Left lung (tissue), 10 donors: ENCODE results near the gene HOXA9. TPM values are rescaled to one million over a fixed set of nuclear protein-coding genes. Genes with fewer than 3 reads are reported as not detected.
A peak's percentile ranks its signal among the peaks of the same experiment; 100 is the strongest.

Experiments used
- ATAC-seq: fragments of 200-7000 bp; cut with Tn5 transposase; one replicate; pipeline ENCODE4 v1.9.1; 2020; ENCODE audit warnings: moderate library complexity
- DNase-seq, 4 donors: peaks; one replicate each; pipeline ENCODE4 v3.0.0-alpha.2; 2013 to 2020
- H3K27ac ChIP-seq, 2 donors: fragments of 200-600 bp; sonication (generic) in 1 of 2; one replicate each; pipeline versions ENCODE4 v1.5.0 to v1.8.0; 2020 to 2021
- H3K27me3 ChIP-seq, 2 donors: fragments of 200-600 bp; sonication (generic) in 1 of 2; one replicate each; pipeline versions ENCODE4 v1.5.0 to v1.8.0; 2020 to 2021
- H3K36me3 ChIP-seq, 2 donors: fragments of 200-600 bp; sonication (generic) in 1 of 2; one replicate each; pipeline versions ENCODE4 v1.5.0 to v1.8.0; 2020 to 2021
- H3K4me1 ChIP-seq, 2 donors: fragments of 200-600 bp; one replicate each; pipeline ENCODE4 v1.8.0; 2021
- H3K4me3 ChIP-seq, 2 donors: fragments of 200-600 bp; sonication (generic) in 1 of 2; one replicate each; pipeline versions ENCODE4 v1.5.0 to v1.8.0; 2020 to 2021; ENCODE audit warnings: mild to moderate bottlenecking in 1 of 2
- H3K9me3 ChIP-seq, 2 donors: fragments of 200-600 bp; sonication (generic) in 1 of 2; one replicate each; pipeline versions ENCODE4 v1.5.0 to v1.8.0; 2020 to 2021
- CTCF ChIP-seq, 2 donors: fragments of 200-600 bp; sonication (generic) in 1 of 2; IDR thresholded peaks; one replicate each; pipeline versions ENCODE4 v1.5.0 to v1.8.0; 2021; ENCODE audit warnings: antibody characterized with exemption in 2 of 2
- intact Hi-C, 2 donors: fragments of 100-400 bp; cut with DNase I; formaldehyde crosslinking; loops; one replicate each; pipeline versions ENCODE4 v1.11.2 to v1.14.2; 2022
- polyA plus RNA-seq, 6 donors: library from polyadenylated mRNA; unstranded; fragments of 120-200 nt; gene quantifications; one replicate each; pipeline ENCODE4 v1.2.1, GENCODE V29; 2013; ENCODE audit not compliant: insufficient read length in 6 of 6
- total RNA-seq, 2 donors: library from RNA; stranded (reverse); fragmentation: NEBNext Ultra II Directional; extraction: Animal tissue kit (Norgen Biotek cat#: 25700); gene quantifications; one replicate each; pipeline ENCODE4 v1.2.1, GENCODE V29; 2021
- donor health status: DM: no; HTN: yes; CAD: no.
- donor health status: DM: no; HTN: no; CAD: no.

The HOXA9 gene
- total and polyA plus RNA-seq, 8 donors: 0.38 to 1.4 (median 0.57) TPM

GRCh38 chr7:27204851-27205322, 39.5 kb upstream of the HOXA9 start:
- no peaks in the 10 kb centered on the region for H3K9me3 ChIP-seq
- intact Hi-C loops: loop anchor here in 1 of 2 donors (5.0 kb wide), 1 partner anchor 722 kb away; no protein-coding TSS in a partner anchor
- H3K27ac ChIP-seq: no peak overlapping the region
- no peak for TF ChIP-seq CTCF (IDR thresholded peaks at IDR 0.05)
- peak in 1 of 4 donors; percentile 82 for DNase-seq
- no peak overlapping the region for H3K4me3 ChIP-seq
- peak; percentile 10 for ATAC-seq
- peaks cover 0 to 39% of the 10 kb centered on the region in 2 donors for H3K4me1 ChIP-seq
- peaks cover 93 to 99% of the 10 kb centered on the region in 2 donors for H3K27me3 ChIP-seq
- H3K36me3 ChIP-seq: no peaks in the 10 kb centered on the region

DNA sequence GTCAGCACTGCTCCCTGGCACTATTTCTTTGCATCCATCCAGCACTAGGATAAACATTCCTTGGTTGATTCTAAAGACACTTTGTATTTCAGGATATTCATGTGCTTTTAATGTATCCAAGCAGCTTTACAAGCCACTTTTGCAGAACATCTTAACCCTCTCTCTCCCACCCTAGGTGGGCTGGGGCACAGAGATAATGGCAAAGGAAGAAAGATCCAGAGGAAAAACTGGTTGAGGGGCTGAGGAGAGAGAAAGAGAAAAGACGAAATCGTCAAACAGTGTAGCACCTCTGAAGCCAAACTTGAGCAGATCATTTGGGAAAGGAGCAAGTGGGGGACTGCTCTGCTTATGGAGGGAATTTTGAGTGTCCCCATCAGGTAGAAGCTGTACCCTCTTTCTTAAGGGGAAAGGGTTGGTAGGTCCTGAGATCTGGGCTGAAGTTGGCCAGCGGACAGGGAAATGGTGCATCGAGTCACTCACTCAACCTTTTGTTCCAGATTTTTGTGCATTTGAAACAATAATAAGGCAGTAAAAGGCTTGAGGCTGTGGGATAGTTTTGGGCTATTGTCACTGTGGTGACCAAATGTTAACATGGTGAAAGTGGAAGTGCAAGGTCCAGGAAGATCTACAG, 38.7 kb upstream of the HOXA9 start:
- no peaks in the 10 kb centered on the region for H3K9me3 ChIP-seq
- no peak overlapping the region for H3K27ac ChIP-seq
- H3K4me1 ChIP-seq: peaks cover under 1 to 45% of the 10 kb centered on the region in 2 donors
- DNase-seq (no peak), ATAC-seq (no peak)
- no peak overlapping the region for H3K4me3 ChIP-seq
- H3K27me3 ChIP-seq: peaks cover 90 to 98% of the 10 kb centered on the region in 2 donors
- no peaks in the 10 kb centered on the region for H3K36me3 ChIP-seq
- intact Hi-C loops: no loop called here
- TF ChIP-seq CTCF (IDR thresholded peaks at IDR 0.05): no peak

- ATAC-seq: no peak
- intact Hi-C loops: no loop called here
- H3K4me3 ChIP-seq: no peak overlapping the region
- TF ChIP-seq CTCF (IDR thresholded peaks at IDR 0.05): no peak
- H3K36me3 ChIP-seq: no peaks in the 10 kb centered on the region
- no peak overlapping the region for H3K27ac ChIP-seq
- peaks cover 4 to 49% of the 10 kb centered on the region in 2 donors for H3K4me1 ChIP-seq
- H3K27me3 ChIP-seq: peaks cover 96 to 98% of the 10 kb centered on the region in 2 donors
- peak in 1 of 4 donors; percentile 30 for DNase-seq
- no peaks in the 10 kb centered on the region for H3K9me3 ChIP-seq
Observed at GRCh38 chr7:27203365-27203953, 38.1 kb upstream of the HOXA9 start.

DNA sequence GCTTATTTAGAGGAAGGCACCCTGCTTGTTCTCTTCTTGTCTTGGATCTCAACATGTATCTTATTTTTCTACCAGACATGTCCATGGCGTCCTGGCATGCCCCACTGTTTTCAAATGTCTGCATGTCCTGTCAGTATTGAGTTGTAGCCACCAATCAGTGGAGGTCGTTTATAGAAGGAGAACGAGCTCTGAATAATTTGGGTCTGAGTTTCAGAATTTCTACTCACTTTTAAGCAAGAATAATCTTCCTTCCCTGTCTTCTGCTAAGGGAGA, 37.5 kb upstream of the HOXA9 start:
- H3K27ac ChIP-seq: no peak overlapping the region
- ATAC-seq (no peak), DNase-seq (no peak)
- H3K4me3 ChIP-seq: no peak overlapping the region
- intact Hi-C loops: no loop called here
- peaks cover 97 to 98% of the 10 kb centered on the region in 2 donors for H3K27me3 ChIP-seq
- no peaks in the 10 kb centered on the region for H3K9me3 ChIP-seq
- peaks cover 4 to 49% of the 10 kb centered on the region in 2 donors for H3K4me1 ChIP-seq
- TF ChIP-seq CTCF (IDR thresholded peaks at IDR 0.05): no peak
- no peaks in the 10 kb centered on the region for H3K36me3 ChIP-seq

GRCh38 chr7:27202018-27202861, 36.9 kb upstream of the HOXA9 start:
- peak in 1 of 4 donors; percentile 58 for DNase-seq
- ATAC-seq: no peak
- H3K4me1 ChIP-seq: peaks cover 4 to 49% of the 10 kb centered on the region in 2 donors
- intact Hi-C loops: no loop called here
- TF ChIP-seq CTCF (IDR thresholded peaks at IDR 0.05): no peak
- H3K4me3 ChIP-seq: no peak overlapping the region
- H3K36me3 ChIP-seq: no peaks in the 10 kb centered on the region
- H3K27ac ChIP-seq: no peak overlapping the region
- no peaks in the 10 kb centered on the region for H3K9me3 ChIP-seq
- H3K27me3 ChIP-seq: peaks cover 97 to 98% of the 10 kb centered on the region in 2 donors
